ENCODE results near the gene ZBTB24.
"Not testable (repeated sequence)": the region's sequence is repeated elsewhere in the genome, so short reads cannot be mapped to it uniquely, and the experiment has no call there.

The ZBTB24 gene

DNA sequence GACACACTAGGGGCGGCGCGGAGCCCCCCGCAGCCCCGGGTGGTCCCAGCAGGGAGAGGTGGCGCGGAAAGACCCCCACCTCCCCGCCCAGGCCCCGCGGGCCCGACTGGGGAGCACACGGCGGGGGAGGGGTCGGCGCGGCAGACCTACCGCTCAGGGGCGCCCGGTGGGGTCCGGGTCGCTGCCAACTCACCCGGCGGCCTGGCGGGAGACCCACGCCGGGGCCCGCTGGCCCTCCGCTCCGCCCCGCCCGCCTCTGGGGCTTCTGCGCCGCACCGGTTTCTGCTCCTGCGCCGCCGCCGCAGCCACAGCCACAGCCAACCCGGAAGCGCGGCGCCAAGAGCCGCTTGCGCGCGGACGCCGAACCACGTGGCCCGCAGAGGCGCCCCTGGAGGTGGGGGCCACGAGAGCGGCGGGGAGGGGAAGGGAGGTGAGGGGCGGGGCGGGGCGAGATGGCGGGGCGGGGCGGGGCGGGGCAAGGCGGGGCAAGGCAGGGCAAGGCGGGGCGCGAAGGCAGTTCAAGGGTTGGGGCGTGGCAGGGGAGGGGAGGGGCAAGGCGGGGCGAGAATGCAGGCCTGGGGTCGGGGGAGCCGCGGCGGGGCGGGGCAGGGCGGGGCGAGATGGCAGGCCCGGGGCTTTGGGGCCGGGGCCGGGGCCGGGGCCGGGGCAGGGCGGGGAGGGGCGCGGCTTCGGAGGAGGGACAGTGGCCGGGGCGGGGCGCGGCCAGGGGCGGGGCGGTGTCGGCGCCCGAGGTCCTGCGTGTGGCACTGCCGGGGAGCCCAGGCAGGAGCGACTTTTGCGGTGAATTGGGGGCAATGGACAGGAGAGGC lies at the start of gene ZBTB24:
Gene ZBTB24 (minus strand): TSS at position 315 of the 830 bp plus-strand sequence. CDS start 1,193 bp downstream, outside the sequence.
- DNase-seq (ENCODE audit: low read depth in 3 of 3) = peak; percentile 80 to 94 (median 85)

DNA sequence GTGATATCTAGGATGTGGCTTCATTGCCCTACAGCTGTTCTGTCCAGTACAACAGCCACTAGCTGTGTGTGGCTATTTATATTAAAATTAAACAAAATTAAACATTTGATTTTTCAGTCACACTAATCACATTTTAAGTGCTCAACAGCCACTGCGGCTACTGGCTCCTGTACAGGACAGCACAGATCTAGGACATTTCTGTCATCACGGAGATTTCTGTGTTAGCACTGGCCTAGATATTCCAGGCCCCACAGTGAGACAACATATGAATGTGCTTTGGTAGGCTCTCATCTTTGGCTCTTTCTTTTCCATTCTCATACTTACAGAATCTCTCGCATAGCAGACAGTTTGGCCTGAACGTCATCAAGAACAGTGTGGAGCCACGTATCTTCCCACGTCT lies 48.4 kb upstream of the ZBTB24 start:
- no peak for DNase-seq (ENCODE audit: low read depth in 3 of 3)

DNA sequence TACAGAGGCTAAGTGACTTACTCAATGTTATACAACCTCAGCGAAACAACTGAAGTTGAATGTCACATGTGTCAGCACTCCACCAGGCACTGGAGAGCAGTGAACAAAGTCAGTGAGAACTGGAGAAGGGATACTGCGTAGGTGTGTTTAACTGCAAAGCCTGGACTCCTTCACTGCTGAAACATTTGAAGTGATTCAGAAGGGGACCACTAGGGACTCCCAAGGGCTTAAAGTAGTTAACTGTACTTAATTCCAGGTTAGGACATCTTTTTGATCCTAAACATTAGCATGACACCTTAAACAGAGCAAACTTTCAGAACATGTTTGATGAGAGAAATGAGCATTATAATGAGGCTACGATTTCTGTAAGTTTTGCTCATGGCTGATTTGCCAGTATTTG lies 45.0 kb upstream of the ZBTB24 start:
- DNase-seq (ENCODE audit: low read depth in 3 of 3) = no peak

DNA sequence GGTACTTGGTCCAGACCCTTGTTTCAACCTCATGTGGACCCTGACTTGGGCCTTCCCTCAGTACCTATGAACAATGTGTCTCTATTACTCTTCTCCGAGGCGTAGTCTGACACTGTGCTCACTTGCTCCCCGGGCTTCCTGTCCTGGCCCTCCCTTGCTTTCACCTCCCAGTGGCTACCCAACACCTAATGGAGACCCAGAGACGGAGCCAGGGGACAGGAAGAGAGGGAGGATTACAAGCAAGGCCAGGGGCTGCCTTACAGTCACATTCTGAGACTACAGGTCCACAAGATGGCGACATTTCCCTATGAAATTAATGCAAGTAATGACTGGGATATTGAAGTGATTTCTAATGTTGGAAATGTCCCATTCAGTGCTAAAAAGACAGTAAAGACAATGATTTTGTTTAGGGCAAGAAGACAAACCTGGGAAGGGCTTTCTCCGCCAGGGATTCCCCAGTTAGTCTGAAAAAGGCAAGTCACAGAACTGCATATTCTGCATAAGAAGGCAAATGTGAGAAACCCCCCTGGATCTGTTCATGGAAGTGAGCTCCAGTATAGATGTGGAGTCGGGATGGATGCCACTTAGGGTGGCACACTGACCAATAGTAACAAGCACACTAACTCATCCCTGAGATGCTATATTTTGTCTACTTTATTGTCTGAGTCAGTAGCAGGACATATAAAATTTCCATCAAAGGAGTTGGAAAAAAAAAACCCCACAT lies 44.0 kb upstream of the ZBTB24 start:
- peak; percentile 6 to 47 (median 10) for DNase-seq (ENCODE audit: low read depth in 3 of 3)

DNA sequence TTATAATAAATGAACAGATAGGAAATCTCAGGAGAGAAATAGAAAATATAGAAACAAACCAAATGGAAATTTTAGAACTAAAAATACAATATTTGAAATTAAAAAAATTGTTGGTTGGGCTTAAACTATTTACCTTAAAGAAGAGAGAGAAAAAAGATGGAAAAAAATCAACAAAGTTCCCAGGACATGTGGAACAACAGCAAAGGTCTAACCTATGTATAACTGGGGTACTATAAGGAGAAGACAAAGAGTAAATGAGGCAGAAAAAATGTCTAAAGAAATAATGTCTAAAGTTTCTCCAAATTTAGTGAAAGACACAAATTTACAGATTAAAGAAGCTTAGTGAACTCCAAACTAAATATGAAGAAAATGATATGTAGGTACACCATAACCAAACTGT lies 41.1 kb upstream of the ZBTB24 start:
- no peak for DNase-seq (ENCODE audit: low read depth in 3 of 3)

DNA sequence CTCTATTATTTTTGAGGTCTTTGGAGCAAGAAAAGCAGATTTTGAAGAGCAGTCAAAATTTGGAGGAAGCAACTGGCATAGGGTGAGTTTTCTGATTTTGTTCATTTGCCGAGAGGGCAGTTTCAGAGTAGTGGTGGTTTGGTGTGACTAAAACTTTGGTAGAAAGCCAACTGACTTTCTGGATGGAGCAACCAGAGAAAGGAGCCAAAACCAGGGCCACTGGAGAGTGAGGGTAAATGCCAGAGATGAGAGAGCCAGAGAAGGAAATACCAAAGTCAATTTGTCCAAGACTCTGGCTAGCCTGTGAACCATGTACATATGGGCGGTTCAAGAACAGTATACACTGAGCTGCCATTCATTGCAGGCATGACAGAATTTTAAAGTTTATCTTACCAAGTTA lies 40.5 kb upstream of the ZBTB24 start:
- DNase-seq (ENCODE audit: low read depth in 3 of 3) = no peak

DNA sequence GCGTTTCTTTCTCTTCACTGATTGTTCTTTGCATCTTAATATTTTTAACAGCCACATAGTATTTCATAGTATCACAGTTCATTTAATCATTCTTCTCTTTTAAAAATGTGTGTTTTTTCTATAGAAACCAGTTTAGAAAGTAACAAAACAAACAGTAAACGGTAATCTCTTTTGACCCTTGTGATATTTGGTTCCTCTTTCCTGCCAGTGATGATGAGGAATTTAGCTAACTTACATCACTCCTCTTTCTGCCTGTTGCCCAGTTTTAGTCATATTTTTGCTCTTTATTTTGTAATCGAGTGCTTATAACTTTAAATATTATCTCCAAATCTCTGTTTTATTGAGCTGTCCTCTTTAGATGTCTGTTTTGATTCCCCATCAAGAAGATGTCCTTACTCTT lies 38.1 kb upstream of the ZBTB24 start:
- no peak for DNase-seq (ENCODE audit: low read depth in 3 of 3)

DNA sequence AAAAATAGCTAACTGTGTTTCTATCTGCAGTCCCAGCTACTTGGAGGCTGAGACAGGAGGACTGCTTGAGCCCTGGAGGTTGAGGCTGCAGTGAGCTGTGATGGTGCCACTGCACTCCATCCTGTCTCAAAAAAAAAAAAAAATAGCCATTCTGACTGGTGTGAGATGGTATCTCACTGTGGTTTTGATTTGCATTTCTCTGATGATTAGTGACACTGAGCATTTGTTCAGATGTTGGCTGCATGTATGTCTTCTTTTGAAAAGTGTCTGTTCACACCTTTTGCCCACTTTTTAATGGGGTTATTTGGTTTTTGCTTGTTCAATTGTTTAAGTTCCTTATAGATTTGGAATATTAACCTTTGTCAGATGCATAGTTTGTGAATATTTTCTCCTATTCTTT lies 36.6 kb upstream of the ZBTB24 start:
- DNase-seq (ENCODE audit: low read depth in 3 of 3) = not testable (repeated sequence)

DNA sequence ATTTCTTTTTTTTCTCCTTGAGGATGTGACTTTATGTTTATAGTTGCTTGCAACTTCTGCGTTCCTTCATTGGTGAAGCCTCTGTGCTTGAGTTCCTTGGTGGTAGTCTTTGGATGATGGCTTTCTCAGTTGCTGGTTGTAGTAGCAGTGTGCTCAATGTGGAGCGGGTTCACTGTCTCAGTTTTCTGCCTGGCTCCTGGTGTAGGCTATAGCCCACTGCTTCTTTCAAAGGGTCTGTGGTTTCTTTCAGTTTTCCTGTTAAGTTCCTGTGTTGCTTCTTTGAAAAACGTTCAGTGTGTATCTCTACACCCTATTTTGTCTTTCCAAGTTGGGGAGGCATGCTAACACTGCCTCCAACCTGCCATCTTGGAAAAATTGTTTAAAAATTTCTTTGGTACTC lies 33.9 kb upstream of the ZBTB24 start:
- no peak for DNase-seq (ENCODE audit: low read depth in 3 of 3)

DNA sequence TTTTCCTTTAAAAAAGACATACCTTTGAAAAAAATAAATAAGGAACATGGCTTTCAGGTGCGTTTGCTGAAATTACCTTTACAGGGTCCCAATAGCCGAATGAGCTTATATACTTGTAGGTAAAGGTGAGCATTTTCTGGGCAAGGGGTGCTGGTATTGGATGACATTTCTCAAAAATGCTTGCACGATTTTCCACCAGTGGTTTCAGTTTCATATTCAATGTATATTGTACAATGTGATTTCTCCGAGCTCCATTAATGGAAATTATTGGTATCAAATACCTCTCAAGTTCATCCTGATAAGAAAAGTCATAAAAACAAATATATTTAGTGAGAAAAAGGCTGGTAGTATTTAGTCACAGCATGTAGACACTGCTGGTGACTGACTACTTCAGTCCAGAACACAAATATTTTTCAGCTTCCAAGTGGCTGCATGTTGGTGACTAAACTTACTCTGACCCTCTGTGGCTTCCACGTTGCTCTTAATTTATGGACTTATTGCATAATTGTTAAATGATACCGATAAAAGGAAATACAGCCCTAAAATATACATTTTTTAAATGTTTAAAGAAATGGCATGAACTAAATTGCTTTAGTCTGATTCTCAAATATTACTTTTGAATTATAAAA lies 32.9 kb upstream of the ZBTB24 start:
- no peak for DNase-seq (ENCODE audit: low read depth in 3 of 3)

DNA sequence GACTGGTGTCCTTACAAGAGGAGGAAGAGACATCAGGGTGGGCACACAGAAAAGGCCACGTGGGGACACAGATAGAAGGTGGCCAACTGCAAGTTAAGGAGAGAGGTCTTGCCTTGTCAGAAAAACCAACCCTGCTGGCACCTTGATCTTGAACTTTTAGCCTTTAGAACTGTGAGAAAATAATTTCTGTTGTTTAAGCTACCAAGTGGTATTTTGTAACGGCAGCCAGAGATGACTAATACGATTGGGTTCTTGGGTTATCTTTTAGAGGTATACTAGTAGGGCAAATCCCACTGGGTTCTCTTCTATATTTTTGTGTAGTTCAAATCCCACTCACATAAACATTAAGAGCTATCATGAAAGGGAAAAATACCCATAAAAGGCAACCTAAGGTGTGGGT lies 31.9 kb upstream of the ZBTB24 start:
- DNase-seq (ENCODE audit: low read depth in 3 of 3) = no peak

DNA sequence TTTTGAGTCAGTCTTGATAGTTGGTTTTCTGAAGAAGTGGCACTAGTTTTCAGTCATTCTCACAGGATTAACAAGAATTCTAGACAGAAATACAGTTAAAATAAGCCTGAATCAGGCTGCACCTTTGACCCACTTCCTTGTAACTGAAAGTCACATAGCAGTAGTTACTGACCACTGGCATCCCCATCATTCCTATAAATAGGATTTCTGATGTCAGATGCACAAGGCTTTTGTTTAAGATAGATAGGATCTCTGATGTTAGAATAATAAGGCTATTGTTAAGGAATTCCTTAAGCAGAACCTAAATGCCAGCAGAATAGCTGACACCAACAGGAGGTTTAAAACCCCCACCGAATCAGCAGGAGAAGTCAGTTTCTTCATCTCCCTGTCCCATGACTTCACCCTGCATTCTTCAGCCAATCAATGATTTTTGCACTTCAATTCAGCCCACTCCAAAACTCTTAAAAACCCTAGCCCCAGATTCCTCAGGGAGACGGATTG lies 30.6 kb upstream of the ZBTB24 start:
- DNase-seq (ENCODE audit: low read depth in 3 of 3) = no peak

DNA sequence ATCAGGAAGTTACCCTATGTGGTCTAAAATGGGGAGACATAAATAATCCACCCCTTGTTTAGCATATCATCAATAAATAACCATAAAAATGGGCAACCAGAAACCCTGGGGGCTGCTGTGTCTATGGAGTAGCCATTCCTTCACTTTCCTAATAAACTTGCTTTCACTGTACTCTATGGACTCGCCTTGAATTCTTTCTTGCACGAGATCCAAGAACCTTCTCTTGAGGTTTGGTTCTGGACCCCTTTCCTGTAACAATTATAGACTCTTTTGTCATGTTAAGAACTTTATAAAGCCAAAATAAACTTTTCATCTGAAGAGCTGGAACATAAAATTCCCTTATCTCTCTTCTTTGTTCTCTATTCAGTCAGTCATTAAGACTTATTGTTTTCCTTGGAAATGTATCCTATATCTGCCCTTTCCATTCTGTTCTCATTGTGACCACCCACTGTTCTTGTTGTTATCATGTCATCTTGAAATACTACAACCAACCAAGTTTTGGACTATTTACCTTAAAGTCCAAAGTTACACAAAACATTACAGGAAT lies 29.3 kb upstream of the ZBTB24 start:
- DNase-seq (ENCODE audit: low read depth in 3 of 3) = no peak

DNA sequence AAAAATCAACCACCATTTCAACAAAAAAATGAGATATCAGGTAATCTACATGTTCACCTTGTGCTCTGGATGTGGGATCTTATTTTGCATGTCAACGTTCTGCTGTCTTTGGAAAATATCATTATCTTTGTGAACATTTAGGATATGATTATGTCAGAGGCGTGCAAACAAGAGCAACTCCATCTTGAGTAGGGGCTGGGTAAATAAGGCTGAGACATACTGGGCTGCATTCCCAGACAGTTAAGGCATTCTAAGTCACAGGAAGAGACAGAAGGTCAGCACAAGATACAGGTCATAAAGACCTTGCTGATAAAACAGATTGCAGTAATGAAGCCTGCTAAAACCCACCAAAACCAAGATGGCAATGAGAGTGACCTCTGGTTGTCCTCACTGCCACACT lies 28.8 kb upstream of the ZBTB24 start:
- DNase-seq (ENCODE audit: low read depth in 3 of 3) = no peak

DNA sequence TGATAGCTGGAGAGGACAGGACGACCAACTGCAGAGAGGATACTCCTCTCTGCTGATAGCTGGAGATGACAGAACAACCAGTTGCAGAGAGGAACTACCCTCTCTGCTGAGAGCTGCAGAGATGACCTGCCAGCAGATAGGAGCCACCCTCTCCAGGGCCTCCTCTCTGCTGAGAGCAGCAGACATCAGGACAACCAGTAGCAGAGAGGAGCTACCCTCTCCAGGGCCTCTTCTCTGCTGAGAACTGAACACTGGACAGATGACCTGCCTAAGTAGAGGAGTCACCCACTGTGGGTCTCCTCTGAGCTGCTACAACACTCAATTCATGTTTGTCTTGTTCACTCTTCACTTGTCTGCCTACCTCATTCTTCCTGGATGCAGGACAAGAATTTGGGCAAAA lies 27.3 kb upstream of the ZBTB24 start:
- no peak for DNase-seq (ENCODE audit: low read depth in 3 of 3)

DNA sequence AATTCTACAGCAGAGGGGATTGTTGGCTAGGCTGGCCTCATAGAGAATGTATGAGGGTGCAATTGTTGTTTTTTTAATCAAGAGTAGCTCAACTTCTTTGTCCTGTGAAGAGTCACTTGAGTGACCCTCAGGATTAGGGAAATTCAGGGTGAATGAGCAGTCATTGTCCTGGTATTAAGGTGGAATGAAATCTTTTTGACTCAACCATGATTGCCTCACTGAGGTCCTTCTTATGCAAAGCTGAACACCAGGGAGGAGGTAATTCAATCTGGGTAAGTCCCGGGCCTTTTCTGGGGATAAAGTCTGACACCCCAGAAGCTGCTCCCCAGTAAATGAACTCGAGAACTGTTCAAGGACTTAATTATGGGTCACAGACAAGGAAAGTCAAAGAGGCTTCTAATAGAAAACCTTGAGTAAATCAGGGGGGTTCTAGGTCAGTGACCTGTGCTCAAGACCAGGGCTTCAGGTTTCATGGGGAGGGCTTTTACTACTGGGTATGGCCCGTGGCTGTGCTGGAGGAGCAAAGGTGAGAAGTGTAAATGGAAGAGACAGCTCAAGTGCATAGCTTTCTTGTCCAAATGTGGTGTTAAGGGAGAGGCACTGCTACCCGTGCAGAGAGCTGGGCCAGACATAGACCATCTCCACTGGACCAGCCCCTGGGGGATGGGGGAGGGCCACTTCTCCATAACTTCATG lies 25.3 kb upstream of the ZBTB24 start:
- DNase-seq (ENCODE audit: low read depth in 3 of 3) = no peak

DNA sequence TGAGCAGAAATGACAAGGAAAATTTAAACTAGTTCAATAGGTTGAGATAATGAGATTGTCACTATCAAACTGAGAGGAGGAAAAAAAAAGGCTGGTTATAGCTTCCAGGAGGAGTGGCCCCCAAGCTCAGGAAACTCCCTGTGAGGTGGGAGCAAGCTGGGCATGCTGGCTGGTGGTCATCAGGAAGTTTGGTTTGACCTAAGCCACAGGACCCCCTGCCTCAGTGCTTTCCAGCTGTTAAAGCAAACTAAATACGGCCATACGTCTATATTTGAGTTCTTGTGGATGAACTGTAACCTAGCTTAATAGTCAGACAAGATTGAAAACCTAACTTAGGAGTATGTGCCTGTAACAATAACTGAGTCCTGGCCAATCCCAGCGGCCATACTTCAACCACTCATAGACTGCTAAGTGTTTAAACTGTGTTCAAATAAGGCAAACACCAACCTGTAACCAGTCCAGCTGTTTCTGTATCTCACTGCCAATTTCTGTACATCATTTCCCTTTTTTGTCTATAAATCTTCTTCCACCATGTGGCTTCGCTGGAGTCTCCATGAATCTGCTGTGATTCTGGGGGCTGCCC lies 24.6 kb upstream of the ZBTB24 start:
- no peak for DNase-seq (ENCODE audit: low read depth in 3 of 3)

DNA sequence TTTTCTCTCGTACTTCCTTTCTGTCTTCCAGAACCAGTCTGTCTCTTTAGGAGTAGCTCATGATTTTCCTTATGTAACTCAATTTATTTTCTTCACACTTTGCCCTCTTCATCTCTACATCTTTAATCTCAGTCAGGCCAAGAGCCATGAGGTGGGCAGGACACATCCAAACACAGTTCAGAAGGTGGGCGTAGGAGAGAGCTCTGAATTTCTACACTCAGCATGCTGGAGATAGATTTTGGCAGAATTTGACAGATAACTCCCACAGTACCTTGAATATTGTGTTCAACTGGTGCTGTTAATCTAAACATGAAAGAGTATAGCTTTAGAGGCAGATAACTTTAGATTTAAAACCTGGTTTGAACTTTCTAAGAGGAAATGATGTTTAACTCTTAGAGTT lies 23.8 kb upstream of the ZBTB24 start:
- no peak for DNase-seq (ENCODE audit: low read depth in 3 of 3)

DNA sequence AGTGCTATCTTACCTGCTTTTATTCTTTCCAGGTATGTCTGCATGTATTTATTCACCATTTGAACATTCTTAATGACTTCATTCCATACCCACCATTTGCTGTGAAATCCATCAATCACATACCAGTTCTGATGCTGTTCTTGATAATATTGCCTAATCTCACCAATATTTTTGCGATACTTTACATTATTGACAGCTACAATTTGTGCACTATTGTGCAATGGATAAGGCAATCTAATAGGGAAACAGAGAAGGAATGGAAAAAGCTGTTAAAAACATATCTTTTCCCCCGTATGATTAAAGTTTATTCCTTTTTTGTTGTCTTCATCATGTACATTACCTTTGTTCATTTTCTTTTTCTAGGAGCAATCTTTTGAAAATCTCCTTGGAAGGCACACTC lies 23.3 kb upstream of the ZBTB24 start:
- DNase-seq (ENCODE audit: low read depth in 3 of 3) = no peak

DNA sequence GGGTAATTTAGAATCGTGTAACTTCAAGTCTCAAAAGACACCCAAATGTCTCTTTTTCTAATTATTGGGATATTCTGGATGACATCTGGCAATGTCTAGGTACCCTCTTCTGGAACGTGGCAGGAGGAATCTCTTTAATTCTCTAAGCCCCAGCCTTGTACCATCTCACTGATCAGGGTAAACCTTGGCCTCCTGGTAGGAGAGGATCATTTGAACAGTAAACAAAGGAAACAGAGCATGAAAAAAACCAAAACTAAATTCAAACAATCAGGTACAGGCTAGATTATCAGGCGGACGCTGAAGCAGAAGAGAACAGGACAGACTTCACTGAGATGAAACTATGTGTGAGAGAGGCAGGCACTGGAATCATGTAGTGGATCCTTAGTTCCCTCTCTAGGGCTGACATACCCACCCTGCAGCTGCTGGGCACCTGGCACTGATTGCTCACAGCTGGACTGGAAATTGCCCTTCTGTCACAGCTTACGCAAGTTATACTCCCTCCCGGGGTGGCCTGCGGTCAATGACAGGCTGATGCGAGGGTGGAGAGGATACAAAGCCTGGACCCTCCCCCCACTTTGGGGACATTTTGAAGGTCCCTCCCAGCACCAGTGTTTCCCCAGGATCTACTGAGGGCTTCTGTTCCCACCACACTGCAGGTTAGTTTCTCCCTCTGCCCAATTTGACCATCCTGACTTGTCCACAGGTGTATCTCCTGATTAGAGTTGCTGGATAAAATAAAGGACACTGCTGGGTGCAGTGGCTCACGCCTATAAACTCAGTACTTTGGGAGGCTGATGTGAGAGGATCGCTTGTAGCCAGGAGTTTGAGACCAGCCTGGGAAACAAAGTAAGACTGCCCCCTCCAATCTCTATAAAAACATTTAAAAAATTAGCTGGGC lies 20.6 kb upstream of the ZBTB24 start:
- no peak for DNase-seq (ENCODE audit: low read depth in 3 of 3)

Data from stimulated activated CD4-positive, alpha-beta T cell treated with anti-CD3 and anti-CD28 coated beads, TNF-alpha, amount 100 ng/mL, for 48 hours (primary cell).